ENCODE measurements around the gene STUB1. TPM values are rescaled to one million over a fixed set of nuclear protein-coding genes. Genes with fewer than 3 reads are reported as not detected.

STUB1 gene
- total RNA-seq, 4 donors from 2014 or later, result 155 to 215 (median 178) TPM

DNA sequence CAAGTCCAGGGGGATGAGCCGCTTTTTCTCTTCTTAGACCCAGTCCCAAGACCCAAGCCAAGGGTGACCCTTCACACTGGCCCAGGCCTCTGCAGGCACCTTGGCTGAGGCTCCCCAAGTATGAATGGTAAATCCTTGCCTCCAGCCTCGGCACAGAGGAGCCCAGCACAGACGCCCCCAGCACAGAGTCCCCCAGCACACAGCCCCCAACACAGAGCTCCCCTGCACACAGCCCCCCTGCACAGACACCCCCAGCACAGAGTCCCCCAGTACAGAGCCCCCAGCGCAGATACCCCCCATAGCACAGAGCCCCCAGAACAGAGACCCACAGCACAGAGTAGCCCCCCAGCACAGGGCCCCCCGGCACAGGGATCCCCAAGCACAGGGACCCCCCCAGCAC, 39.6 kb upstream of the STUB1 start:
- peak overlapping the region in 1 of 4 donors; percentile 95 for H3K4me3 ChIP-seq
- intact Hi-C loops (cut with DNase I), result no loop called here
- no peak for DNase-seq (ENCODE audit: extremely low spot score)
- H3K4me1 ChIP-seq, result peaks cover 31 to 75% (median 57%) of the 10 kb centered on the region in 4 donors
- H3K36me3 ChIP-seq, result no peaks in the 10 kb centered on the region
- H3K9me3 ChIP-seq, result no peaks in the 10 kb centered on the region
- H3K27me3 ChIP-seq, result no peaks in the 10 kb centered on the region
- 96% methylated on average over 3 of the region's 5 CpGs for WGBS
- peak overlapping the region; percentile 80 to 94 (median 92) for H3K27ac ChIP-seq (replicated peaks in 1 of 4)
- TF ChIP-seq, protein P1, sequence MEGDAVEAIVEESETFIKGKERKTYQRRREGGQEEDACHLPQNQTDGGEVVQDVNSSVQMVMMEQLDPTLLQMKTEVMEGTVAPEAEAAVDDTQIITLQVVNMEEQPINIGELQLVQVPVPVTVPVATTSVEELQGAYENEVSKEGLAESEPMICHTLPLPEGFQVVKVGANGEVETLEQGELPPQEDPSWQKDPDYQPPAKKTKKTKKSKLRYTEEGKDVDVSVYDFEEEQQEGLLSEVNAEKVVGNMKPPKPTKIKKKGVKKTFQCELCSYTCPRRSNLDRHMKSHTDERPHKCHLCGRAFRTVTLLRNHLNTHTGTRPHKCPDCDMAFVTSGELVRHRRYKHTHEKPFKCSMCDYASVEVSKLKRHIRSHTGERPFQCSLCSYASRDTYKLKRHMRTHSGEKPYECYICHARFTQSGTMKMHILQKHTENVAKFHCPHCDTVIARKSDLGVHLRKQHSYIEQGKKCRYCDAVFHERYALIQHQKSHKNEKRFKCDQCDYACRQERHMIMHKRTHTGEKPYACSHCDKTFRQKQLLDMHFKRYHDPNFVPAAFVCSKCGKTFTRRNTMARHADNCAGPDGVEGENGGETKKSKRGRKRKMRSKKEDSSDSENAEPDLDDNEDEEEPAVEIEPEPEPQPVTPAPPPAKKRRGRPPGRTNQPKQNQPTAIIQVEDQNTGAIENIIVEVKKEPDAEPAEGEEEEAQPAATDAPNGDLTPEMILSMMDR (IDR thresholded peaks at IDR 0.05), result no peak
- TF ChIP-seq POLR2AphosphoS5 (IDR thresholded peaks at IDR 0.05) (no peak), POLR2A (IDR thresholded peaks at IDR 0.05; ENCODE audit: low read depth) (no peak), EP300 (IDR thresholded peaks at IDR 0.05) (no peak)

DNA sequence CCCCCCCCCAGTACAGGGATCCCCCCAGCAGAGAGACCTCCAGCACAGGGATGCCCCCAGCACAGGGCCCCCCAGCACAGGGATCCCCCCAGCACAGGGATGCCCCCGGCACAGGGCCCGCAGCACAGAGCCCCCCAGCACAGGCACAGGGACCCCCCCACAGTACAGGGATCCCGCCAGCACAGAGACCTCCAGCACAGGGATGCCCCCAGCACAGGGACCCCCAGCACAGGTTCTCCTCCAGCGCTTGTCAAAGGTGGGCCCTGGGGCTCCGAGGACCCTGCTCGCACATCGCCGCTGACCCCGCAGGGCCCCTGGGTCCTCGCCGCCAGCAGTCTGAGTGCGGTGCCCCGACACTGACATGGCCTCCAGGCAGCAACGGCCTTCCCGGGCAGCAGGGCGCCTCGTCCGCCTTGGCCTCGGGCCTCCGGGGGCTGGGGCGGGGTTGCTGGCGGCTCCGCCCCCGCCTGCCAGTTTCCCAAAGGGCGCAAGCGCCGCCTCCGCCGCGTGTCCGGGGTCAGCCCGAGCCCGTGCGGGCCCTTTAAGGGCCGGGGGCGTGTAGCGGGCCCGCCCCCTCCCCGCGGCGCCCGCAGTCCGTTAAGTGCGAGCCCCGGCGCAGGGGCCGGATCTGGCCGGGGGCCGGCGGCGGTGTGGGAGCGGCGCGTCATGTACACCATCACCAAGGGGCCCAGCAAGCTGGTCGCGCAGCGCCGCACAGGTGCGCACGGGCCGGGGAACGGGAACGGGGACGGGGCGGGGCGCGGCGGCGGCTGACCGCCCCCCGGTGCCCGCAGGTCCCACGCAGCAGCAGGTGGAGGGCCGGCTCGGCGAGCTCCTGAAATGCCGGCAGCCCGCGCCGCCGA, 38.7 kb upstream of the STUB1 start, which contains the start of gene MCRIP2:
MCRIP2 (plus strand) TSS at position 503 of the 863 bp plus-strand sequence; CDS start at position 667, 164 bp downstream.
- no peaks in the 10 kb centered on the region for H3K9me3 ChIP-seq
- no peaks in the 10 kb centered on the region for H3K27me3 ChIP-seq
- H3K27ac ChIP-seq (replicated peaks in 1 of 4), result peak within 1 kb of the TSS; percentile 80 to 94 (median 92)
- TF ChIP-seq EP300 (IDR thresholded peaks at IDR 0.05) (no peak), POLR2AphosphoS5 (IDR thresholded peaks at IDR 0.05) (peak; percentile 75 to 86), POLR2A (IDR thresholded peaks at IDR 0.05; ENCODE audit: low read depth) (peak; percentile 70)
- TF ChIP-seq, protein P1 (IDR thresholded peaks at IDR 0.05), result no peak
- no CpG with 5 or more reads among the region's 81 CpGs for WGBS
- H3K4me3 ChIP-seq, result peak within 1 kb of the TSS; percentile 91 to 97 (median 94)
- intact Hi-C loops (cut with DNase I), result no loop called here
- peaks cover 0 to 3% (median under 1%) of the 10 kb centered on the region in 4 donors for H3K36me3 ChIP-seq
- peaks cover 35 to 81% (median 63%) of the 10 kb centered on the region in 4 donors for H3K4me1 ChIP-seq
- DNase-seq (ENCODE audit: extremely low spot score), result peak; percentile 95

DNA sequence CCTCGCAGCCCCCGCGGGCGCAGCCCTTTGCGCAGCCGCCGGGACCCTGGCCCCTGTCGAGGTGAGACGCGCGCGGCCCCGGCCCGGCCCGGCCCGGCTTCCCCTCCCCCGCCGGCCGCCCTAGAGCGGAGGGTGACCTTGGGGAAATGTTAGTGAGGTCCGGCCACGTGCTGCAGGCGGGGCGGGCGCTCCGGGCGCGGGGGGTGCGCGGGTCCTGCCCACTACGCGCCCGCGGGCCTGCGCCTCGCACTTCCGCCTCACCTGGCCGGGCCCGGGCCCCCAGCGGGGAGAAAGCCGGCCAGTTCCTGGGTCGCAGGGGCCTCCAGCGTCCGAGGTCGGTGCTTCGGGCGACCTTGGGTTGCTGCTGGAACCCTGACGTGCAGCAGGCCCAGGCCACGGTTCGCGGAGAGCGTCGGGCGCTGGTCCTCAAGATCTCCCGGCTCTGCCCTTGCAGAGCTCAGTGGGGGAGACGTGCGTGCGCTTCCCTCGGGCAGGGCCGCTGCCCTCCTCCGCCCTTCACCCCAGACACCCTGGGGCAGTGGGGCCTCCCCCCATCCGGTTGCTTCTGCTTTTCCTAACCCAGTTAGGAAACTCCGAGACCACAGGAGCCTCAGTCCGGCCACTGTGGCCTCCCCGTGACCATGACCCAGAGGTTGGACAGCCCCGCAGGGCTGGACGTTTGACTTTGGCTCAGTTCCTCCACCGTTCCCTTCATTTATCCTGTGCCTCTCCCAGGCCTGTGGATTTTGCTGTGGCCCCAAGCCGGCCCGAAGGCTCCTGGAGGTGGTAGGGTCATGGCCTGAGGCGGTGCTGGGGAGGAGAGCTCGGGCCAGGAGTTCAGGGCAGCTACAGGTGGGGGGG, 37.8 kb upstream of the STUB1 start:
- 9% methylated on average over 20 of the region's 72 CpGs for WGBS
- TF ChIP-seq EP300 (IDR thresholded peaks at IDR 0.05) (no peak), POLR2AphosphoS5 (IDR thresholded peaks at IDR 0.05) (peak in 1 of 2 donors; percentile 3), POLR2A (IDR thresholded peaks at IDR 0.05; ENCODE audit: low read depth) (no peak)
- TF ChIP-seq, protein P1 (IDR thresholded peaks at IDR 0.05), result no peak
- Histone ChIP-seq H3K4me3 (peak overlapping the region; percentile 91 to 97 (median 94)), H3K27ac (replicated peaks in 1 of 4) (peak overlapping the region; percentile 80 to 94 (median 92)), H3K36me3 (peaks cover 0 to 5% (median 4%) of the 10 kb centered on the region in 4 donors), H3K27me3 (no peaks in the 10 kb centered on the region), H3K9me3 (no peaks in the 10 kb centered on the region), H3K4me1 (peaks cover 42 to 86% (median 68%) of the 10 kb centered on the region in 4 donors)
- no peak for DNase-seq (ENCODE audit: extremely low spot score)
- intact Hi-C loops (cut with DNase I), result no loop called here

DNA sequence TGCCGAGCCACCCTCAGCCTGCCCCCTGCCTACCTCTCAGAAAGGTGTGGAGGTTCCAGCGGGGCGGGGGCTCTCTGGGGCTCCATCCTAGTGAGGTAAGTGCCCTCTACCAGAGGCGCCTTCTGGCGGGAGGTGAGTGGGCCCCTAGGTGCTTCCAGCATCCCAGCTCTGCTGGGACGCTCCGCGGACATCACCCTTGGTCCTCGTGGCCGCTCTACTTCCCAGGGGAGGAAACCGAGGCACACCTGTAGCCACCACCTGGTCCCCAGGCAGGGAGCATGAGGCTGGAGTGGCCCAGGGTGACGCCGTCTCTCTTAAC, 37.2 kb upstream of the STUB1 start:
- DNase-seq (ENCODE audit: extremely low spot score), result no peak
- intact Hi-C loops (cut with DNase I), result no loop called here
- Histone ChIP-seq H3K27ac (replicated peaks in 1 of 4) (peak overlapping the region; percentile 80 to 94 (median 92)), H3K4me1 (peaks cover 42 to 86% (median 68%) of the 10 kb centered on the region in 4 donors), H3K9me3 (no peaks in the 10 kb centered on the region), H3K4me3 (peak overlapping the region; percentile 91 to 97 (median 94)), H3K27me3 (no peaks in the 10 kb centered on the region), H3K36me3 (peaks cover 0 to 5% (median 4%) of the 10 kb centered on the region in 4 donors)
- TF ChIP-seq EP300 (IDR thresholded peaks at IDR 0.05), result no peak
- TF ChIP-seq POLR2AphosphoS5 (IDR thresholded peaks at IDR 0.05), result no peak
- TF ChIP-seq POLR2A (IDR thresholded peaks at IDR 0.05; ENCODE audit: low read depth), result no peak
- TF ChIP-seq, protein P1 (IDR thresholded peaks at IDR 0.05), result no peak
- 89% methylated on average over 8 of the region's 13 CpGs for WGBS
